Stomach (tissue), 9 donors: Measurements from ENCODE around the gene DGCR8. TPM values are rescaled to one million over a fixed set of nuclear protein-coding genes. Genes with fewer than 3 reads are reported as not detected.

Experiments
- DNase-seq, 2 donors: peaks; one replicate each; pipeline versions ENCODE4 v3.0.0 to v3.0.0-alpha.2; 2013 to 2019
- H3K27ac ChIP-seq, 5 donors: fragments of 200-600 bp in 4 of 5; sonication (generic) in 4 of 5; one replicate each; pipeline ENCODE4 v1.5.1; 2013 to 2019; ENCODE audit warnings: mild to moderate bottlenecking in 1 of 5, moderate library complexity in 1 of 5
- H3K27me3 ChIP-seq, 3 donors: fragments of 200-600 bp; sonication (generic); one replicate each; pipeline ENCODE4 v1.5.1; 2017 to 2019; ENCODE audit warnings: mixed run types in 1 of 3
- H3K36me3 ChIP-seq, 4 donors: fragments of 200-600 bp; sonication (generic); 1 replicate in 3 of 4; 2 replicates in 1 of 4; pipeline ENCODE4 v1.5.1; 2016 to 2019
- H3K4me1 ChIP-seq, 4 donors: fragments of 200-600 bp; sonication (generic); one replicate each; pipeline ENCODE4 v1.5.1; 2016 to 2019
- H3K4me3 ChIP-seq, 4 donors: fragments of 200-600 bp; sonication (generic) in 3 of 4; one replicate each; pipeline ENCODE4 v1.5.1; 2016 to 2019; ENCODE audit warnings: mild to moderate bottlenecking in 1 of 4
- H3K9me3 ChIP-seq, 4 donors: fragments of 200-600 bp; sonication (generic); one replicate each; pipeline ENCODE4 v1.5.1; 2016 to 2019
- CTCF ChIP-seq, 7 experiments: fragments of 450-650 bp in 4 of 7; fragments of 200-600 bp in 3 of 7; sonication (generic) in 3 of 7; IDR thresholded peaks; one replicate each; pipeline ENCODE4 v1.5.1; 2016 to 2019; ENCODE audit warnings: antibody characterized with exemption in 7 of 7, control low read depth in 2 of 7, mild to moderate bottlenecking in 1 of 7
- EP300 ChIP-seq: sonication (generic); formaldehyde crosslinking; IDR thresholded peaks from one replicate; pipeline ENCODE4 v1.6.1; 2017; ENCODE audit warnings: antibody characterized with exemption
- POLR2A ChIP-seq, 4 donors: fragments of 450-650 bp; IDR thresholded peaks; one replicate each; pipeline ENCODE4 v1.6.1; 2016; ENCODE audit warnings: antibody characterized with exemption in 4 of 4, control low read depth in 2 of 4, mild to moderate bottlenecking in 1 of 4, moderate library complexity in 1 of 4
- POLR2AphosphoS5 ChIP-seq, 3 donors: sonication (generic); formaldehyde crosslinking; IDR thresholded peaks; one replicate each; pipeline ENCODE4 v1.6.1; 2016; ENCODE audit warnings: antibody characterized with exemption in 3 of 3
- WGBS, 5 donors: extraction: QIAGEN DNeasy Blood & Tissue Kit in 3 of 5; methylation state at CpG; one replicate each; pipeline versions ENCODE4 v1.1.5 to v1.1.7; 2013 to 2018; 5-methylcytosine and 5-hydroxymethylcytosine counted together
- intact Hi-C: fragments of 100-400 bp; cut with DNase I; formaldehyde crosslinking; loops from one replicate; pipeline ENCODE4 v1.15.1; 2023; ENCODE audit warnings: low total_unique reads
- polyA plus RNA-seq, 3 donors: library from polyadenylated mRNA; stranded (reverse); fragments of 200-250 nt; gene quantifications; one replicate each; pipeline ENCODE4 v1.2.3, GENCODE V29; 2013
- total RNA-seq, 5 donors: library from RNA; depleted of rRNA; stranded (reverse); fragments of >200 nt; gene quantifications; one replicate each; pipeline versions ENCODE4 v1.1.0 to v1.2.3, GENCODE V29; 2014 to 2016
- donor health status: healthy with polysubstance abuse.
- donor health status: Bipolar disorder and iron deficiency.
- donor health status: healthy.

Gene DGCR8
- total and polyA plus RNA-seq, 8 donors: 7.8 to 55.4 (median 30.6) TPM

DNA sequence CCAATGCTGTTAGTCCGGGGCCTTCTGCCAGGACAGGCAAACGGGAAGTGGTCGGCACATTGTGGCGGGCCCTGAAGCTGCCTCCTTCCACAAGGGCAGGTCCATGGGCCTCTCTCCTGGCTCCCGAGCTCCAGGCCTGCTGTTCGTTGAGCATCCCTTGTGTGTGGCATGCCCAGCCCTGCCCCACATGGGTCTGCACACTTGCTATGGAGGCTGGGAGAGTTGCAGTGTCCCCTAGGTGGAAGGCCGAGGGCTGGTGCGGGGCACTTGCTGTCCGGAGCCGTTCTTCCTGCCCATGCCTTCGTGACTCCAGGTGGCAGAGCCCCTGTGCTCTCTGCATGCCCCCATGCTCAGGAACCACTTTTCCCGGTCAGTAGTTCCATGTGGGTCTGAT lies 26.0 kb upstream of the DGCR8 start:
- DNase-seq: no peak
- 86 to 96% (median 91%) methylated on average over 12 of the region's 12 CpGs for WGBS, 5 donors

GRCh38 chr22:20054485-20054884 lies 25.6 kb upstream of the DGCR8 start:
- Histone ChIP-seq H3K9me3 (no peaks in the 10 kb centered on the region), H3K27me3 (no peaks in the 10 kb centered on the region), H3K4me1 (no peaks in the 10 kb centered on the region), H3K36me3 (peaks cover 56 to 94% (median 91%) of the 10 kb centered on the region in 4 donors), H3K27ac (no peak overlapping the region), H3K4me3 (no peak overlapping the region)
- intact Hi-C loops: no loop called here
- 86 to 95% (median 92%) methylated on average over 6 of the region's 6 CpGs for WGBS, 5 donors
- no peak for TF ChIP-seq POLR2A (IDR thresholded peaks at IDR 0.05)
- TF ChIP-seq EP300: no peak
- TF ChIP-seq CTCF (IDR thresholded peaks at IDR 0.05): no peak
- no peak for TF ChIP-seq POLR2AphosphoS5 (IDR thresholded peaks at IDR 0.05)
- no peak for DNase-seq

More for the DNA sequence above, 26.0 kb upstream of the DGCR8 start:
- TF ChIP-seq CTCF (IDR thresholded peaks at IDR 0.05) (no peak), POLR2AphosphoS5 (IDR thresholded peaks at IDR 0.05) (no peak), EP300 (no peak), POLR2A (IDR thresholded peaks at IDR 0.05) (no peak)
- Histone ChIP-seq H3K27ac (no peak overlapping the region), H3K27me3 (no peaks in the 10 kb centered on the region), H3K4me3 (no peak overlapping the region), H3K9me3 (no peaks in the 10 kb centered on the region), H3K36me3 (peaks cover 56 to 95% (median 91%) of the 10 kb centered on the region in 4 donors), H3K4me1 (no peaks in the 10 kb centered on the region)
- intact Hi-C loops: no loop called here

- no peak for DNase-seq
- H3K36me3 ChIP-seq: peaks cover 56 to 95% (median 90%) of the 10 kb centered on the region in 4 donors
- H3K4me3 ChIP-seq: no peak overlapping the region
- intact Hi-C loops: no loop called here
- no peaks in the 10 kb centered on the region for H3K27me3 ChIP-seq
- H3K27ac ChIP-seq: no peak overlapping the region
- no peaks in the 10 kb centered on the region for H3K9me3 ChIP-seq
- TF ChIP-seq CTCF (IDR thresholded peaks at IDR 0.05) (no peak), POLR2AphosphoS5 (IDR thresholded peaks at IDR 0.05) (no peak), EP300 (no peak), POLR2A (IDR thresholded peaks at IDR 0.05) (no peak)
- WGBS, 5 donors: 93 to 100% (median 95%) methylated on average over 2 of the region's 2 CpGs
- no peaks in the 10 kb centered on the region for H3K4me1 ChIP-seq
These were observed 24.9 kb upstream of the DGCR8 start for GRCh38 chr22:20055144-20055543.

- Histone ChIP-seq H3K36me3 (peaks cover 56 to 100% (median 93%) of the 10 kb centered on the region in 4 donors), H3K9me3 (no peaks in the 10 kb centered on the region), H3K4me3 (no peak overlapping the region), H3K27ac (no peak overlapping the region), H3K27me3 (no peaks in the 10 kb centered on the region), H3K4me1 (no peaks in the 10 kb centered on the region)
- DNase-seq: no peak
- TF ChIP-seq POLR2AphosphoS5 (IDR thresholded peaks at IDR 0.05) (no peak), POLR2A (IDR thresholded peaks at IDR 0.05) (no peak), EP300 (no peak), CTCF (IDR thresholded peaks at IDR 0.05) (no peak)
- intact Hi-C loops: no loop called here
- 91 to 94% (median 93%) methylated on average over 8 to 15 of the region's 15 CpGs; no CpG with 5 or more reads in 1 of the 5 donors for WGBS, 5 donors
These were observed 24.4 kb upstream of the DGCR8 start for GRCh38 chr22:20055654-20056053.
